Measurements from ENCODE around the gene ADGRG7. TPM values are rescaled to one million over a fixed set of nuclear protein-coding genes. Genes with fewer than 3 reads are reported as not detected.

ADGRG7 gene
- total RNA-seq, 1 experiment from 2014 or later = not detected

- DNase-seq (ENCODE audit: low spot score) = no peak
Measured at GRCh38 chr3:100602506-100603444, 6.6 kb upstream of the ADGRG7 start.

- peak; percentile 38 for DNase-seq (ENCODE audit: low spot score)
Measured at GRCh38 chr3:100603469-100603868, 5.9 kb upstream of the ADGRG7 start.

- no peak for DNase-seq (ENCODE audit: low spot score)
Measured at GRCh38 chr3:100605358-100605757, 4.0 kb upstream of the ADGRG7 start.

GRCh38 chr3:100606894-100607512 is 2.4 kb upstream of the ADGRG7 start:
- no peak for DNase-seq (ENCODE audit: low spot score)

GRCh38 chr3:100609963-100610362 is 562 bp downstream of the ADGRG7 start:
- no peak for DNase-seq (ENCODE audit: low spot score)

- DNase-seq (ENCODE audit: low spot score) = no peak
Measured at GRCh38 chr3:100611221-100611620, 1.8 kb downstream of the ADGRG7 start.

- no peak for DNase-seq (ENCODE audit: low spot score)
Measured at GRCh38 chr3:100613721-100614390, 4.5 kb downstream of the ADGRG7 start.

GRCh38 chr3:100614941-100615340 is 5.5 kb downstream of the ADGRG7 start:
- DNase-seq (ENCODE audit: low spot score) = no peak

GRCh38 chr3:100615684-100616083 is 6.3 kb downstream of the ADGRG7 start:
- DNase-seq (ENCODE audit: low spot score) = no peak

- DNase-seq (ENCODE audit: low spot score) = no peak
Measured at GRCh38 chr3:100621251-100621650, 11.8 kb downstream of the ADGRG7 start.

GRCh38 chr3:100627491-100627890 is 18.1 kb downstream of the ADGRG7 start:
- no peak for DNase-seq (ENCODE audit: low spot score)

- no peak for DNase-seq (ENCODE audit: low spot score)
Measured at GRCh38 chr3:100629421-100630127, 20.2 kb downstream of the ADGRG7 start.

- peak; percentile 18 for DNase-seq (ENCODE audit: low spot score)
Measured at GRCh38 chr3:100630664-100631063, 21.3 kb downstream of the ADGRG7 start.

- no peak for DNase-seq (ENCODE audit: low spot score)
Measured at GRCh38 chr3:100631236-100631635, 21.8 kb downstream of the ADGRG7 start.

- DNase-seq (ENCODE audit: low spot score) = peak; percentile 28
Measured at GRCh38 chr3:100634493-100635272, 25.3 kb downstream of the ADGRG7 start.

GRCh38 chr3:100635273-100635701 is 25.9 kb downstream of the ADGRG7 start:
- no peak for DNase-seq (ENCODE audit: low spot score)

GRCh38 chr3:100637197-100637631 is 27.8 kb downstream of the ADGRG7 start:
- DNase-seq (ENCODE audit: low spot score) = no peak

GRCh38 chr3:100640633-100641032 is 31.2 kb downstream of the ADGRG7 start:
- DNase-seq (ENCODE audit: low spot score) = no peak

- DNase-seq (ENCODE audit: low spot score) = no peak
Measured at GRCh38 chr3:100641471-100642032, 32.2 kb downstream of the ADGRG7 start.

- DNase-seq (ENCODE audit: low spot score) = no peak
Measured at GRCh38 chr3:100645913-100646312, 36.5 kb downstream of the ADGRG7 start.

- no peak for DNase-seq (ENCODE audit: low spot score)
Measured at GRCh38 chr3:100647171-100647570, 37.8 kb downstream of the ADGRG7 start.

All from H4 (cell line).